Fibroblast of the aortic adventitia (primary cell): ENCODE results near the gene DDX27. TPM values are rescaled to one million over a fixed set of nuclear protein-coding genes. Genes with fewer than 3 reads are reported as not detected.

Experiments
- DNase-seq: peaks from one replicate; pipeline ENCODE4 v3.0.0-alpha.2; 2010; ENCODE audit warnings: low read depth
- H3K4me3 ChIP-seq: 2 replicates; pipeline ENCODE4 v1.5.1; 2011; ENCODE audit warnings: low read depth, mild to moderate bottlenecking, control low read depth, low read length, moderate library complexity
- total RNA-seq: library from RNA; depleted of rRNA; stranded (reverse); fragments of >200 nt; gene quantifications from 2 replicates; pipeline ENCODE4 v1.2.3, GENCODE V29; 2012; ENCODE audit warnings: low replicate concordance
- TF ChIP-seq, protein P1 (sequence below): IDR thresholded peaks from 2 replicates; pipeline ENCODE4 v1.5.1; 2011; ENCODE audit warnings: mild to moderate bottlenecking, low read length, control low read depth, inconsistent platforms; ENCODE audit not compliant: insufficient read depth

DDX27 gene
- total RNA-seq, 1 donor, result 29.3 TPM

- H3K4me3 ChIP-seq, result no peak overlapping the region
- TF ChIP-seq, protein P1, sequence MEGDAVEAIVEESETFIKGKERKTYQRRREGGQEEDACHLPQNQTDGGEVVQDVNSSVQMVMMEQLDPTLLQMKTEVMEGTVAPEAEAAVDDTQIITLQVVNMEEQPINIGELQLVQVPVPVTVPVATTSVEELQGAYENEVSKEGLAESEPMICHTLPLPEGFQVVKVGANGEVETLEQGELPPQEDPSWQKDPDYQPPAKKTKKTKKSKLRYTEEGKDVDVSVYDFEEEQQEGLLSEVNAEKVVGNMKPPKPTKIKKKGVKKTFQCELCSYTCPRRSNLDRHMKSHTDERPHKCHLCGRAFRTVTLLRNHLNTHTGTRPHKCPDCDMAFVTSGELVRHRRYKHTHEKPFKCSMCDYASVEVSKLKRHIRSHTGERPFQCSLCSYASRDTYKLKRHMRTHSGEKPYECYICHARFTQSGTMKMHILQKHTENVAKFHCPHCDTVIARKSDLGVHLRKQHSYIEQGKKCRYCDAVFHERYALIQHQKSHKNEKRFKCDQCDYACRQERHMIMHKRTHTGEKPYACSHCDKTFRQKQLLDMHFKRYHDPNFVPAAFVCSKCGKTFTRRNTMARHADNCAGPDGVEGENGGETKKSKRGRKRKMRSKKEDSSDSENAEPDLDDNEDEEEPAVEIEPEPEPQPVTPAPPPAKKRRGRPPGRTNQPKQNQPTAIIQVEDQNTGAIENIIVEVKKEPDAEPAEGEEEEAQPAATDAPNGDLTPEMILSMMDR, result no peak
- no peak for DNase-seq
Measured at GRCh38 chr20:49231471-49231870, 12.3 kb downstream of the DDX27 start.

DNA sequence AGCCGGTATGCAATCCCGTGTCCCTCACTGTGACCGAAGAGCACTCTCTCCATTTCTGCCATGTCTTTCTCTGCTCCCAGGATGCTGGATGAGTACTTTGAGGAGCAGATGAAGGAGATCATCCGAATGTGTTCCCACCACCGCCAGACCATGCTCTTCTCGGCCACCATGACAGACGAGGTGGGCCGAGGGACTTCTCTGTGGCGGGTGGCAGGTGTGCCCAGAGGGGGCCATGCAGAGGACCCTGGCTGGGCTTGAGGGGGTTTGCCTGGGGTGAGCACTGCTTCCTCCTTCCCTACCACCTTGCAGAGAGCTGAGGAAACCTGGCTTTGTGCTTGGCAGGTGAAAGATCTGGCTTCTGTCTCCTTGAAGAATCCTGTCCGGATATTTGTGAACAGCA is 14.0 kb downstream of the DDX27 start:
- no peak overlapping the region for H3K4me3 ChIP-seq
- no peak for DNase-seq
- TF ChIP-seq, protein P1, result no peak

- no peak for DNase-seq
- TF ChIP-seq, protein P1, result no peak
- H3K4me3 ChIP-seq, result no peak overlapping the region
Measured at GRCh38 chr20:49234831-49235230, 15.6 kb downstream of the DDX27 start.

GRCh38 chr20:49236301-49236700 is 17.1 kb downstream of the DDX27 start:
- TF ChIP-seq, protein P1, result no peak
- H3K4me3 ChIP-seq, result no peak overlapping the region
- no peak for DNase-seq

DNA sequence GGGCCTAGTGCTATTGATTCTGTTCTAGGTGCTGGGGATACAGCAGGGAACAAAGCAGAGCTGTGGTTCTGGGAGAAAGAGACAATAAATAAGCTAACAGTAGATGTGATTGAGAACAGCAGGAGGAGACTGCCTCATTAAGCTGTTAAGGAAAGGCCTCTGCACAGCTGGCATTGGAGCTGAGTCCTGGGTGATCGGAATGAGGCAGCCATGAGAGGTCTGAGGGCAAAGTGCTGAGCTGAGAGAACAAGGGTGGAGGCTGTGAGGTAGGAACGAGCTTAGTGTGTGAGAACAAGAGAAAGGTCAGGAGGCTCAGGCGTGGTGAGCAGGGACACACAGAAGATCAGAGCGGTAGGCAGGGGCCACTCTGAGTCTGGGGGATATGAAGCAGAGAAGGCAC is 18.3 kb downstream of the DDX27 start:
- TF ChIP-seq, protein P1, result no peak
- H3K4me3 ChIP-seq, result no peak overlapping the region
- DNase-seq, result no peak

GRCh38 chr20:49245921-49246740 is 26.9 kb downstream of the DDX27 start:
- peak; percentile 69 for DNase-seq
- no peak overlapping the region for H3K4me3 ChIP-seq
- TF ChIP-seq, protein P1, result peak; percentile 84
